GM12872 (cell line): Measurements from ENCODE around the gene RBMS3.

ENCODE experiments used
- CTCF ChIP-seq: IDR thresholded peaks from 3 replicates; pipeline ENCODE4 v1.5.1; 2011; ENCODE audit warnings: low read depth, mild to moderate bottlenecking, low read length, moderate library complexity; ENCODE audit not compliant: insufficient read depth

RBMS3 gene

GRCh38 chr3:29731050-29731449 lies 450.2 kb downstream of the RBMS3 start:
- no peak for TF ChIP-seq CTCF

GRCh38 chr3:29741231-29741630 lies 460.4 kb downstream of the RBMS3 start:
- TF ChIP-seq CTCF = no peak

- TF ChIP-seq CTCF = no peak
Measured at GRCh38 chr3:29745232-29745870, 464.5 kb downstream of the RBMS3 start.

GRCh38 chr3:29746163-29746760 lies 465.4 kb downstream of the RBMS3 start:
- no peak for TF ChIP-seq CTCF

- TF ChIP-seq CTCF = no peak
Measured at GRCh38 chr3:29747991-29748390, 467.1 kb downstream of the RBMS3 start.

GRCh38 chr3:29751647-29752314 lies 470.9 kb downstream of the RBMS3 start:
- no peak for TF ChIP-seq CTCF

- TF ChIP-seq CTCF = no peak
Measured at GRCh38 chr3:29754346-29754745, 473.5 kb downstream of the RBMS3 start.
